Tongue (tissue), 2 donors: ENCODE data around the gene CYP24A1. TPM values are rescaled to one million over a fixed set of nuclear protein-coding genes. Genes with fewer than 3 reads are reported as not detected.

Source experiments
- DNase-seq: peaks from one replicate; pipeline ENCODE4 v3.0.0-alpha.2; 2015
- total RNA-seq: library from RNA; depleted of rRNA; stranded (reverse); fragments of >200 nt; gene quantifications from one replicate; pipeline ENCODE4 v1.2.3, GENCODE V29; 2014

CYP24A1 gene
- total RNA-seq, 1 donor from 2014 or later, result 0.41 TPM

DNA sequence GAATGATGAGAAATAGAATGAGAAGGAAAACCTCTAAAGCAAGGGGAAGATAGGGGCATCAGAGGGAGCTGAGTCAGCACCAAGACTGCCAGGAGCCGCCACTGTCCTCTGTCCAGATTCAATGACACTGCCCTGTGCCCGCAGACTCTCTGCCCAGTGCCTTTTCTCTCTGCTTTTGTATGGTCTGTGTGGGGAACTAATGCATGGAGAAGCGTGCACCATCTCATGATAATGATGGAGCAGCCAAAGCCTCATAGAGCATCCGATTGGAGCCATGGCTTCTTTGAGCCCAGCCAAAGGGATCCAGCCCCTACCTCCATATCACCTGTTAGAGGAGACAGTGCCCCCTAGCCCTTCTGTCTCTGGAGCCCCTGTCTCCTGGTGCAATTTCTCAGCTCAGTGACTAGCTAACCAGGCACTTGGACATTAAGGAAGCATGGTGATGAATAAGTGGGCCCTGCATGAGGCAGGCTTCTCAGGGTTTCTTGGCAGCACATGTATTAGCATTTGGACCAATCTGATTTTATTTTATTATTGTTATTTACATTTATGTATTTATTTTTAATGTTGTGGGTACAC lies 27.6 kb upstream of the CYP24A1 start:
- no peak for DNase-seq

DNA sequence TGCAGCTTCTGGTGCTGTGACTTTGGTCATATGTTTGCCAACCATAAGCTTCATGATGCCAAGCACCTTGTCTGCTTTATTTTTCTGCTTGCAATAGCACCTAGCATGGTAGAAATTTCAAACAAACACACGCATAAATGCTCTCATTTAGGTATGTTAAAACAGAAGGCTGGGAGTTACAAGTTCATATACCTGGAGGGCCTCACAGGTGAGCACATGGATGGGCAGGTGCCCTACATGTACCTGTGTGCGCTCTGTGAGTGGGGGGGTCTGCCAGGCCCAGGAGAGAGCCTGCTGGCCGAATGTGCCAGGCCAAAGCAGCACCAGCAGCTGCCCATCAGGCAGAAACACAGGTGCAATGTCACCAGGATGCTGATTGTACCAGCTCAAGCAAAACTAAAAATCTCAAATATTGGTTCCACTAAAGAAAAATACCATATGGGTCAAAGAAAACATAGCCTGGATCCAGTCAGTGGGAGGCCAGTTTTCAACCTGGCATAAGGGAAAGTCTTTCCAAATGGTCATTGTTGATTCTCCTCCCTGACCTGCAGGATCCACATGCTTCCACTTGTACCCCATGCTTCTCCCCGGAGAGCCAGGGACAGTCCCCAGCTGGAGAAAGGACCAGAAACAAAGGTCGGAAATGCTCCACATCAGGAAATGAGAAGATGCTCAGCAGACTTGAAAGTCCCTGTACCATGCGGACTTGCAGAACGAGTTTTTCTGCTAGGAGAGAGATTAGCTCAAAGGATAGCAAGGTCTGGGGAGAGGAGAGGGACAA lies 26.9 kb upstream of the CYP24A1 start:
- DNase-seq, result peak; percentile 39

DNA sequence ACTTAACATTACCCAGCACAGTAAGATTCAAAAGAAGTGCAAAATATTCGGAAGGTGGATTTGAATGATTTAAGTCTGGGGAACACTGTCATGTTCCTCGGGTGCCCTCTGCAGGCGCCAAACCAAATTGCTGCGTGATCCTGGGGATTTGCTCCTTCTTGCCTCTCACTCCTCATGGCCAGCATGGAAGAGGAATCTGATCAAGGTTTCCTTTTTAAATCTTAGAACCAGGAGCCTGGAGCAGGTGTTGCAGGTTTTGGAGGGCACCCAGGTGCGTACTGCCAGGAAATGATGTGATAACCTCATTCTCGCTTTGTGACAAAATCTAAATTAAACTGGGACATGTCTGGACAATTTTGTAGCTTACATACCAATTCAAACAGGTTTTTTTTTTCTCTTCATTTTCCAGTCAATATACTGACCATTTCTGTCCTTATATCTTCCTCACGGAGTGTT lies 26.0 kb upstream of the CYP24A1 start:
- peak; percentile 89 for DNase-seq

DNA sequence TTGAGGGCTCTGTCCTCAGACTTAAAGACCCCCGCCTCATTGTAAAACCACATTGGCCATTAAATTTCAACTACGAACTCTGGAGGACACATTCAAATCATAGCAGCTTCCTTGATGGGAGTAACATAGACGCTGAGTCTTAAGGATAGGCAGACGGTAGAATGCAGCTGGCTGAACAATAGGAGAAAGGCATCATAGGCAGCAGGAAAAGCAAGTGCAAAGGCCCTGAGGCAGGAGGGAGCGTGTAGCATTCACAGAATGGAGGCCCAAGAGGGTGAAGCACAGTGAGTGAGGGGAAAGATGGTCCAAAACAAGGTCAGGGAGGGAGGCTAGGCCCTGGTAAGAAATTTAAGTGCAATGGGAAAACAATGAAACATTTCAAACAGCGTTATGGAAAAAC lies 25.5 kb upstream of the CYP24A1 start:
- no peak for DNase-seq

DNA sequence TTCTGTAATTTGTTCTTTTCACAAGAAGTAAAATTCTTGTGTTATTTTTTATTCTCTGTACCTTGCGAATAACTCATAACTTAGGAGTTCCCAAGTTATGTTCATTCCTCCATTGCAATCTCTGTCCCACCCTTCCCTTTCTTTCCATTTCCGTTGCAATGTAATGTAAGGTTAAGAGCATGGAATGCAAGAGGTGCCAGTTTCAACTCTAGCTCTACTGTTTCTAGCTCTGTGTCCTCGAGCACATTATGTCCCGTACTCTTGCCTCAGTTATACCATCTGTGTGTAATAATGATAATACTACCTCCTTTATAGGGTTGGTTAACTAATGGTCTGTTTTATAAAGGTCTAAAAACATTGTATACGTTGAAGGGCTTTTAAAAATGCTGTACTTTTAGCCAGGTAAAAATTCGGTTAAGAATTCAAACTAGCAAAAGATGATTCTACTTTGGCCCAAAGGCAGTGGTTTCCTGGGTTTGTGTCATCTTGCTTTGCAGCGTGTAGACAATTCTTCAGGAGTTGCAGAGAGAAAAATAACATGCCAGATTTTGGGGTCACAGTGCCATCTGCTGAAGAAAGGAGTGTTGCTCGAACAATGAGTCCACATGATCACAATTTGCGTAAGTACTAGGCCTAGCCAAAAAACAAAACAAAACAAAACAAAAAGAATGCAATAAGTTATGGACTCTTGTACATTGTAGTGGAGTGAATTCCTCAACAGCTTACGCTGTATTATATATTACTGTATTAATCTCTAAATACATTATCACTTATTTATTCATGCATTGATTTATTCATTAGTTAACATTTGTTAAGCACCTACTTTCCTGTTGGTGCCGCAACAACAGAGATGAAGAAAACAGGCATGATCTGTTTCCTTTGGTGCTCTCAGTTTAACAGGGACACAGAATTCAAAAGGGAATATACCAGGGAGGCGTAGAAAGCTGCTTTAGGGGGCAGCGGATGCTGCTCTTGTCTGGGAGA lies 24.1 kb upstream of the CYP24A1 start:
- DNase-seq, result peak; percentile 56

GRCh38 chr20:54195483-54196472 lies 22.0 kb upstream of the CYP24A1 start:
- DNase-seq, result no peak

DNA sequence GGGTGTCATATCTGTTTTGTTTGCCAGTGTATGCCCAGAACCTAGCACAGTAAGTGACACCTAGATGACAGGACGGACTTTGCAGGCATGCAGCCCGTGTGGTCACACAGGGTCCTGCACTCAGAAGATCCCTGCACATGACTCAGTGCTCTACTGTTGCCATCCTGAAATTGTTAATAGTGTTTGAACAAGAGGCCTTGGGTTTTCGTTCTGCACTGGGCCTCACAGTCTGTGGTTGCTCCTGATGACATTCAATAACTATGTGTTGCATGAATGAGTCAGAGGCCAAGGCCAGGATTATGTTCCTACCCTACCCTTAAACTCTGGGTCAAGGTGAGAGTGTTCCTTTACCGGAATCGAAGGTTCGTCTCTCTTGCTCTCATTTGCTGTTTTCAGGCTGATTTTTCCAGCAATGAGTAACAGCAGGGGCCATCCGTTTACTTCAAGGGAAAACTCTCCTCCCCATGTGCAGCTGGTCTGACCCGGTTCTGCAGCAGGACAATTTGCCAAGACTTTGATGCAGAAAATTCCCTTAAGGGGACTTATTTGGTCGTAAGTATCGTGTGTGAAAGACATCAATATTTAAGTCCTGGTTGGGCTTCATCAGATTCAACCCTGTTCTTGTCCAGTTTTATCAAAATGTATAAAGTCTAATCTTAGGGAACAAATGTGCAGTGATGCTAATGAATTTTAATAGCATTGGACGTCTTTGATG lies 21.1 kb upstream of the CYP24A1 start:
- no peak for DNase-seq

- DNase-seq, result no peak
These were observed 20.0 kb upstream of the CYP24A1 start for GRCh38 chr20:54193817-54194216.

GRCh38 chr20:54190217-54190616 lies 16.4 kb upstream of the CYP24A1 start:
- peak; percentile 52 for DNase-seq

- no peak for DNase-seq
These were observed 15.8 kb upstream of the CYP24A1 start for GRCh38 chr20:54189630-54190029.

GRCh38 chr20:54188132-54188849 lies 14.5 kb upstream of the CYP24A1 start:
- DNase-seq, result no peak

- DNase-seq, result no peak
These were observed 11.3 kb upstream of the CYP24A1 start for GRCh38 chr20:54184904-54185626.

- DNase-seq, result no peak
These were observed 10.3 kb upstream of the CYP24A1 start for GRCh38 chr20:54184071-54184470.

DNA sequence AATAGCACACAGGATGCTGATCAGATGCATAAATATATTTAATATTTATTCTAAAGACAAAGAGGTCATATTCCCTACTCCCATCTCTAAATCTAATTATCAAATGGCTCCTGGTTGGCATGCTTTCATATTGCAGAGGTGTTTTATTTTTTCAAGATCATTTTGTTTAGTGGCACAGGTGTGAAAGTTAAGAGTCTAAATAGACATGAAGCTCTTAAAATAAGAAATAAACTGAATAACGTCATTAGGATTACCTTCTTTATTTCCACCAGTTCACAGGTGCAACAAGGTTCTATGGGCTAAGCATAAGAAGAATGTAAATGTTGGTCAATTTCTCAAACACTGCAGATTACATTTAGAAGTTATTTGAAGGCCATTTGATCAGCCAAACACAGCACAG lies 7.1 kb upstream of the CYP24A1 start:
- DNase-seq, result no peak

DNA sequence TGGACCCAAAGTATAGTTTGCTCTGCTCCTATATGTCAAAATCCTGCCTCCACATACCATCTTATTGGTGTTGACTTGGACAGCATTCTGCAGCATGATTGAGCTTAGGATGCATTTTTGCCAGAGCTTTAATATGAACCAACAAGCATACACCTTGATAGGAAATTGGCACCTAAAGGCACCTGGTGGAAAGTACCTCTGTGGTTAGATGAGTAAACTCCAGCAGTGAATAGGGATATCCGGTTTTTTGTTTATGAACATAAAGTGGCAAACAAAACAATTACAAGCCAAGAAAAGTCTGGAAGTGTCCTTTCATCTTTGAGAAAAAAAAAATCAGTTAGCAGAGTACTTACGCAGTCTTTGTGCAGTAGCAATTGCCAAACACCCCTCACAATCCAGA lies 6.2 kb upstream of the CYP24A1 start:
- DNase-seq, result no peak

DNA sequence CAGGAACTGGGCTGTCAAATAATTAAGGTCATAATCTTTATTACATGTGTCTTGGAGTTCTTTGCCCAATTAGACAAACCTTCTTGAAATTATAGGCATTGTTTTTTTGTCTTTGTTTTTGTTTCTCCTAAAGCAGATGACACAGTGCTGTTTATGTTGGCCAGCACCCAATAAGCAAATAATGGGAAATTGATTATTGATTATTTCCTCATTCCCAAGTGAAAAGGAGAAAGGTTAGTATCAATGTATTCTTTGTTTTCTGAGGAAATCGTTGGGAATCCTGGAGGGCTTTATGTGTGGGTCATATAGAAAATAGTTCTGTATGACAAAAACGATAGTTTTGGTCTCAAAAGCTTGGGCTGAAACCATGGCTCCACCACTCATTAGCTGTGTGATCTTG lies 4.5 kb upstream of the CYP24A1 start:
- DNase-seq, result no peak

GRCh38 chr20:54177378-54177777 lies 3.6 kb upstream of the CYP24A1 start:
- no peak for DNase-seq

DNA sequence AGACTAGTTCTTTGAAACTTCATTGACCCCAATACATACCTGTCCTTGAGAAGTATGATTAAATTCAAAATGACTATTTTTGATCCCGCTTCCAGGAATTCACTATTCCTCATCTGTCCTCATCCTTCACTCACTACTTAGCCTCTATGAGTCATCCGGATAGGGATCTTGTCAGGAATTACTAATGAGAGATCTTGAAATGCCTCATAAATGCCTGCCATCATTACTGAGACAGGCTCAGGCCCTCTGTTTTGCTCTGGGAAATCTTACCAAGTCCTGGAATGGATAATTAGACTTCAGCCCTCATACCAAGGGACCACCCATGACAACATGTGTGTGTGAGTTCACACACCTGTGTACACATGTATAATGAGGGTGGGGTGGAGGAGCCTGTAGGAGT lies 2.8 kb upstream of the CYP24A1 start:
- no peak for DNase-seq

GRCh38 chr20:54174457-54175175 lies 830 bp upstream of the CYP24A1 start:
- DNase-seq, result no peak
